NCI-H2171 treated with DMSO at 0.1 percent for 48 hours (cell line): ENCODE measurements around the gene EEF2.

Experiments
- DNase-seq: peaks from one replicate; lab custom pipeline; 2025; lab: John Stamatoyannopoulos, UW

EEF2 gene

GRCh38 chr19:3984908-3985642, at the start of gene EEF2:
Gene EEF2, minus strand, starts transcription at chr19:3985463. Its CDS starts 83 bp downstream, at chr19:3985380.
- DNase-seq, result peak; percentile 83

DNA sequence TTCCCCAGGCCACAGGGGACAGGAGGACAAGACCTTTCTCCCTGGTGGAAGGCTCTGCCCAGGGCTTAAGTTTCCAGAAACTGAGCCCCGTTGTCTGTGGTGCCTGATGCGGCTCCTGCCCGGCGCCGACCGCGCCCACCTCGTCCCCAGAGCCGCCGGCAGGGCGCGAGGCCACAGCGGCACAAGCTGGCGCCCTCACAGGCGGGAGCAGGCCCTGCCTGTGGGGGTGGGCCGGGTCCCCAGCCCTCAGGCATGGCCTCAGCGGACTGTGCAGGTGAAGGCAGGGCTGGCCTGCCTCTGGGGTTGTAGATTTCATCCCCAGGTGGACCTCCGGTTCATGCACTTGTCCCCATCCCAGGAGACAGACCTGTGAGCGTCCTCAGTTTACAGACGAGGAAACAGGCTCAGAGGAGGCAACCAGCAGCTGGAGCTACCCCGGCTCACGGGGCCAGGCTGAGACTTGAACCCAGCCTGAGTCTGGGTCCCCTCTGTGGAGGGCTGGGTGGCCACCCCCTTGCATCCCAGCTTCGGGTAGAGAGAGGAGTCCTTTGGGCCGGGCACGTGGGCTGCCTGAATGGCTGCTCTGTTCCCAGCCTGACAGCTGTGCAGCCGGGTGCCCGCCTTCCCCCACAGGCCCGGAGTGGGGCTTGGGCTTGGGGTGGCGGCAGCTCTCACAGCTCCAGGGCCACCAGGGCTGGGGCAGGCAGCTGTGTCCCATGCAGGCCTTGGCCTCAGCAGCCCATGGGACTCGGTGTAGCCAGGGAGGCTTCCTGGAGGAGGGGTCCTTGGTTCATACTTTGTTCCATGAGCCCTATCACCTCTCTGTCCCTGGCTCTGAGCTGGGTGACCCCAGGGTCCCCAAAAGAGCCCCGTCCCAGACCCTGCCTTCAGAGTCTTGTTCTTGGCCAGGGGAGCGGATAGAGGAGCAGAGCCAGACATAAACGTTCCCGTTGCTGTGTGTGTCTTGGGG, 49.1 kb upstream of the EEF2 start:
- DNase-seq, result no peak

GRCh38 chr19:4033028-4033956, 48.0 kb upstream of the EEF2 start:
- DNase-seq, result no peak

DNA sequence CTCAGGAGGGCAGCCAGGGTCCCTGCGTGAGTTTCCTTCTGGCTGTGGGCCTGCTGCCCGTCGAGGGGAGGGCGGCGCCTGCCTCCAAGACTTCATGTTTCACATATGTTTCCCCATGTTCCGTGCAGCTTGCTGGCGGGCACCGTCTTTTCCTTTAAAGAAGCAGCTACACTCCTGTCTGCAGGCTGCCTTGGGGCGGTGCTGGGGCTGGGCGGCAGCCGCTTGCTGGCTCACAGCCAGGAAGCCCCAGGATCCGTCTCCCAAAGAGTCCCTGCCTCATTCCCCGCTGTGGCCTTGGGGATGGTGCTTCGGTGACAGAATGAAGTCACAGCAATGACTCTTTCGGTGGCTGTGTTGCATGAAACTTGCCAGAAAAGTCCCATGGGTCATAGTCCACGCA, 47.2 kb upstream of the EEF2 start:
- no peak for DNase-seq

- no peak for DNase-seq
These were observed 46.2 kb upstream of the EEF2 start for GRCh38 chr19:4031420-4031819.

- DNase-seq, result no peak
These were observed 45.7 kb upstream of the EEF2 start for GRCh38 chr19:4030981-4031380.

DNA sequence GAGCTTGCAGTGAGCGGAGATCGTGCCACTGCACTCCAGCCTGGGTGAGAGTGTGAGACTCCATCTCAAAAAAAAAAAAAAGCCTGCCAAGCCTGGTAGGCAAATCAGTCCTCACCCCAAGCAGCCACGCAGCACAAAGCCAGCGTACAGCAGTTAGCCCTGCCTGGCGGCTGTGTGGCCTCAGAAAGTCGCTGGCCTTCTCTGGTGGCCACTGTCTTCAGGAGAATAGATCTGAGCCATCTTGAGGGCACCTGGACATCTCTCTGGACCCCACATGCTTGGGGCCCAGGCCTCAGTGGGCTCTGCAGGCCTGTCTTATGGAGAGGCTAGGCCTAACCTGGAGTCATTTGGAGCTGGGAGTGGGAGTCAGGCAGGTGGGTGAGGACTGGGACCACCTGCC, 45.3 kb upstream of the EEF2 start:
- no peak for DNase-seq

DNA sequence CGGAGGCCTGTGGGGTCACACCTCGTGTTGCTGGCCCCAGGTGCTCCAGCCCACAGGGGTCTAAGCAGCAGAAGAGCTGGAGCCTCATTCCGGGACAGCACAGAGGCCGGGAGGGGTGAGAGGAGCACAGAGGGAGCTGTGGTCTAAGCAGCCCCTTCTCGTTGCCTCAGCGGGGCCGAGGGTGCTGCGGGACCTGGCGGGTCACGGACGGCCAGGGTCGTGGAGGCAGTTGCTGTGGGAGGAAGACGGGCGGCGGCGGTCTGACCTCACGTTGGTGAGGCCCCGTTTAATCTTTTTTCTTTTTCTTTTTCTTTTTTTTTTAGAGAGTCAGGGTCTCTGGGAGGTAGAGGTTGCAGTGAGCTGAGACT, 44.0 kb upstream of the EEF2 start:
- no peak for DNase-seq

GRCh38 chr19:4028334-4029246, 43.3 kb upstream of the EEF2 start:
- no peak for DNase-seq

GRCh38 chr19:4027146-4027545, 41.9 kb upstream of the EEF2 start:
- DNase-seq, result no peak

DNA sequence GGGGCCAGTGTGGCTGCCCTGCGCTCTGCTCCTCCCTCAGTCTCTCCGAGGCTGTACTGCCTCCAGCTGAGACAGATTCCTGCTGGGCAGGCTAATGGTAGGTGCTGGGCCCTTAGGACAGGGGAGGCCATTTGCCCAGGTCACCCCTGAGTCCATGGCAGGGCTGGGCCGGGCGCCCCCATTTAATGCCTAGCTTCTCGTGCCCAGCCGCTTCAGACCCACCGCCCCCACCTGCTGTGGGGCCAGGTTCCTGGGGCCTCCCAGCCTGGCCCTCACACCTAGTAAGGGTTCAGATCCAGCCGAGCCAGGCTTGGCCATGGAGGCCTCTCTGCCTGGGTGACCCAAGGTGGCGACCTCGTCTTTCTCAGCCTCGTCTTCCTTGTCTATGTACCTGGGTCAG, 40.1 kb upstream of the EEF2 start:
- DNase-seq, result no peak

DNA sequence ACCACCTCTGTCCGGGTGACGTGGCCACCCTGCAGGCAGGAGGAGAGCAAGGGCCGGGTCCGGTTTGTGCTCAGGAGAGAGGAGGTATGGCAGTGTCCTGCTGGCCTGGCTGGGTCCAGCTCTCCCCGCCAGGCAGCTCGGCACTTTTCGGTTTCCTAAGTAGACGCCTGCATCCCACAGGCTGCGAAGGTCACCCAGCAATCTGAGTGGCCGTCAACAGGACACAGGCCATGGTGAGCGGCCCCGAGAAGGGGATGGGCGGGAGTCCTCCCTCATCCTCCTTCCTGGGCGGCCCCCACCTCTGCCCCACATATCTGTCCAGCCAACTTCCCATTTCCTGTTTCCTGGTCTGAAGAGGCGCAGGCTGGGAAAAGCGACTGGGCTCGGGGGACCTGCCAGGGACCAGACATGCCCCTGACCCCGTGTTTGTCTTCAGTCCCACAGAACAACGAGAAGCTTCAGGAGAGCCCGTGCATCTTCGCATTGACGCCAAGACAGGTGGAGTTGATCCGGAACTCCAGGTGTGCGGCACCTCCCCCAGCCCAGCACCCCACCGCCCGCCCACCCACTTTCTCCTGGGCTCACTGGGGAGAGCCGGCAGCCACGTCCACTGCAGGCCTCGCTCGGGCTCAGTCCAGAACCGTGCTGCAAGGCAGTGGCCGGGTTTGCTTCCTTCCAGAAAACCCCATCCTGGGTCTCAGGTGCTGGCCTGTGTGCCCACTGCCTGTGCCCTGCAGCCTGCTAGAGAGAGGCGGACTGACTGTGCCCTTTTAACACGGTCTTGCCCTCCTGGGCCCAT, 38.5 kb upstream of the EEF2 start:
- no peak for DNase-seq

- DNase-seq, result no peak
These were observed 34.3 kb upstream of the EEF2 start for GRCh38 chr19:4019578-4019977.

DNA sequence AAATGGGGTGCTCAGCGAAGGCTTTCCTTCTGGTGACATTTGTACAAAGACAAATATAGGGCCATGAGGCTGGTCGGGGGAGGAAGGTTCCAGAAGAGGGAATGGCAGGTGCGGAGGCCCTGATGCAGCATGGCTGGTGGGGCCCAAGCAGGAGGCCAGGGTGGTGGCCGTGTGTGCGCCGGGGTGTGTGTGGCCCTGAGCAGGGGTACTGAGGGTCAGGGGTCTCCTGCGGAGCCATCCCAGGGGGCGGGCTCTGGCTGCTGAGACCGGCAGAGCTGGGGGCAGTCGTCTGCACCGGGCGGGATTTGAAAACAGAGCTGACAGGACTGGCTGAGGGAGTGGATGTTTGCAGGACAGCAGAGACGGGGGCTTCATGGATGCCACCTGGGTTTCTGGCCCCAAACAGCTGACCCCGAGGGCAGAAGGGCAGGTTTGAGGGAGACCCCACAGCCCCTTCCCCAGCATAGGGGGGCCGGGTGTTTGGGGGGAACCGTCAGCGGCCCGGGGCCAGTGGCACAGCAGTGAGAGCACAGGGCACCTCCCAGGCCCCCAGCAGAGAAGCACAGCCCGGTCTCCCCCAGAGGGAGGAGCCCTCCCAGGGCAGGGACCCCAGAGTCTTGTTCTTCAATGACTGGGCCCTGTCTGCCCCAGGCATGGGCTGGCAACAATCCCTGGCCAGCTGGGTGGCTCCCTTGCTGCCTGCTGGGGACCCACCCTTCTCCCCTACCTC, 33.7 kb upstream of the EEF2 start:
- no peak for DNase-seq

DNA sequence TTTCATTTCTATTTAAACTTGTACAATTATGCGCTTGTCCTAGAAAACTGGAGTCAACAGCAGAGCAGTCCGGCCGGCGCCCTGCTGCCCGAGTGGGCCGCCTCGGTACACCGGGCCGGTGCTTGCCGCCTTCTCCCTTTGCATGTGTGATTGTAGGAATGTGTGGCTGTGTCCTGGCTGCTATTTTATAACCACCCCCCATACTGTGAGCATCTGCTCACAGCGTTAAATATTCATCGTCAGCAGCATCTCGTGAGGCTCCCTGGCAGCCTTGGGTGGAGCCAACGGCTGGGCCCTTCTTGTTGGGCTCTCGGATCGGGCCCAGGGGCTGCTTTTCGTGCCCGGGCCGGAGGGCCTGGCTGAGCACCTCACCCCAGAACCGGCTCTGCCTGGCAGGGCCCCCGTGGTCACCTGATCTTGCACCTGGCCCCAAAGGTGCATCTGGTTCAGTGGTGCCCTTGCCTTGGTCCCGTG, 32.9 kb upstream of the EEF2 start:
- DNase-seq, result no peak

DNA sequence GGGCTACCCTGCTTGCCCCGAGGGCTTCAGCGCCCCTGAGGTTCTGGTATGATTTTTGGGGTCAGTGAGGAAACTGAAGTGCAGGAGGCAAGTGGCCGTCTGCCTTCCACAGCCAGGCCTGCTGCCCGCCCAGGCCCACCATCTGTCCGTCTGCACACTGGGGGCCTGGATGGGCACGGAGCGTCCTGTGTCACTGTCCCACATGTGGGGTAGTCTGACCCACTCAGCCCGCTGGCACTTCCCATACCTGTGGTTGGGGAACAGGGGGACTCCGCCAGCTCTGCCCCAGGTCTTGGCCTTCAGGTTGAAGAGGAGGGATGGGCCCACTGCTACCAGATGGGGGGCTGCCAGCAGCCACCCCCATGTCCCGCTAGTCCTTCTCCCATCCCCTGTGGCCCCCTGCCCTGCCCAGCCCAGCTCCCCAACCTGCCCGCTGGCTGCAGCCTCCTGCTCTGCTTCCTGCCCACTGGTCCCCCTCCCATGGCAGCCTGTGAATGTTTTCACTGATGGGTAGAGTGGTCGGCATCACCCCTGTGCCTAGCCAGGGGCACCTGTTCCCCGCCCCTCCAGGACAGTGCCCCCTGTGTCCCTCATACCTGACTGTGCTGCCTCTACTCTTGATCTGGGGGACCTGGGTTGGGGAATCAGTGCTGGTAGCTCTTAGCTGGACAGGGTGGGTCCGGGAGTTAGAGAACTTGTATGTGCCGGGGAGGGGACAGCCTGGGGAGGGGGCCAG, 31.8 kb upstream of the EEF2 start:
- no peak for DNase-seq

- no peak for DNase-seq
These were observed 31.2 kb upstream of the EEF2 start for GRCh38 chr19:4016486-4016885.

DNA sequence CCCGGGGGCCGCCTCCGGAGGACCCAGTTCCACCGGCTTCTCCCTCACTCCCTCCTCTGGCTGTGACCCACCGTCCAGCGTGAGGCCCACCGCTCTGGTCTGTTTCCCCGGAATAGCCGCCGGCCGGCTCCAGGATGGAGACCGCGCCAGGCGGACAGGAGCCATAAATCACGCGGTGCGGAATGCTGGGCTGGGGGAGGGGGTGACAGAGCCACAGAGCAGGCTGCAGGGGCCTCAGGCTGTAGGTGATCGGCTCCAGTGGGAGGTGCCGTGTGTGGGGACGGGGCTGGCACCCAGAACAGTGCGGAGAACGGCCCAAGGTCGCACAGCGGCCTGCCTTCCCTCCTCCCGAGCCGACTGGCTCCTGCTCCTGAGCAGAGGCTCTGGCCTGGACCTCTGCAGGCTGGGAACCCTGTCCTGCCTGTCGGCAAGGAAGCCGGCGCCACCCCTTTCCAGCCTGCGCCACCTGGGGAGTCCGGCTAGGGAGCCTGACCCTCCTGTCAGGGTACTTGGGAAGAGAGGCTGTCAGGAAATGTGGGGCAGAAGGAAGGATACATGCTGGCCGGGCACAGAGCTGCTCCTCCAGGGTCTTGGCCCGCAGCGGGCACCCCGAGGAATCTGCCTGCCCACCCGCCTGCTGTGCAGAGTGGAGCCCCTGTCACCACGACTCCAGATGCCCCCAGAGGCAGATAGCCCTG, 30.6 kb upstream of the EEF2 start:
- DNase-seq, result no peak
